Measurements from ENCODE around the gene WNT2B. TPM values are rescaled to one million over a fixed set of nuclear protein-coding genes. Genes with fewer than 3 reads are reported as not detected.

The WNT2B gene
- total RNA-seq, 2 donors from 2014 or later, result 0.51 to 0.57 TPM

- Mint-ChIP-seq H3K9me3 (no peaks in the 10 kb centered on the region), H3K36me3 (ENCODE audit: low read depth) (peaks cover 4% of the 10 kb centered on the region), H3K27me3 (ENCODE audit: insufficient read depth) (no peaks in the 10 kb centered on the region), H3K4me3 (no peak overlapping the region), H3K27ac (no peak overlapping the region), H3K4me1 (no peaks in the 10 kb centered on the region)
- no peaks in the 10 kb centered on the region for H3K4me1 ChIP-seq (ENCODE audit: control insufficient read depth, insufficient read depth, low read length)
- no peak overlapping the region for H3K4me3 ChIP-seq (ENCODE audit: low read length)
- peaks cover 23% of the 10 kb centered on the region for H3K36me3 ChIP-seq (ENCODE audit: control insufficient read depth, insufficient read depth, low read length)
- H3K27ac ChIP-seq (ENCODE audit: low read depth, low read length), result no peak overlapping the region
- no peak overlapping the region for H3K9ac ChIP-seq (ENCODE audit: extremely low read depth, low read length, poor library complexity, severe bottlenecking)
- 91% methylated on average over 1 of the region's 1 CpG; no CpG with 5 or more reads in 1 of the 2 experiments for WGBS, 2 experiments (ENCODE audit: insufficient coverage in 1 of 2, insufficient read length in 1 of 2)
- TF ChIP-seq CTCF (conservative IDR thresholded peaks at IDR 0.05), result no peak
- no peaks in the 10 kb centered on the region for H3K9me3 ChIP-seq (ENCODE audit: control insufficient read depth, low read length)
- H3K27me3 ChIP-seq (ENCODE audit: control insufficient read depth, insufficient read depth, low read length, poor library complexity, severe bottlenecking), result no peaks in the 10 kb centered on the region
- DNase-seq, result no peak
Observed at GRCh38 chr1:112541299-112541698, 32.5 kb downstream of the WNT2B start.

GRCh38 chr1:112542206-112542973, 33.6 kb downstream of the WNT2B start:
- Mint-ChIP-seq H3K9me3 (no peaks in the 10 kb centered on the region), H3K27ac (no peak overlapping the region), H3K4me3 (no peak overlapping the region), H3K36me3 (ENCODE audit: low read depth) (peaks cover 4% of the 10 kb centered on the region), H3K27me3 (ENCODE audit: insufficient read depth) (no peaks in the 10 kb centered on the region), H3K4me1 (no peaks in the 10 kb centered on the region)
- H3K9me3 ChIP-seq (ENCODE audit: control insufficient read depth, low read length), result no peaks in the 10 kb centered on the region
- H3K4me1 ChIP-seq (ENCODE audit: control insufficient read depth, insufficient read depth, low read length), result no peaks in the 10 kb centered on the region
- no peak for TF ChIP-seq CTCF (conservative IDR thresholded peaks at IDR 0.05)
- WGBS, 2 experiments (ENCODE audit: insufficient coverage in 1 of 2, insufficient read length in 1 of 2), result 92 to 95% methylated on average over 7 to 9 of the region's 9 CpGs
- no peak overlapping the region for H3K9ac ChIP-seq (ENCODE audit: extremely low read depth, low read length, poor library complexity, severe bottlenecking)
- DNase-seq, result no peak
- peaks cover 23% of the 10 kb centered on the region for H3K36me3 ChIP-seq (ENCODE audit: control insufficient read depth, insufficient read depth, low read length)
- no peak overlapping the region for H3K4me3 ChIP-seq (ENCODE audit: low read length)
- no peaks in the 10 kb centered on the region for H3K27me3 ChIP-seq (ENCODE audit: control insufficient read depth, insufficient read depth, low read length, poor library complexity, severe bottlenecking)
- H3K27ac ChIP-seq (ENCODE audit: low read depth, low read length), result no peak overlapping the region

GRCh38 chr1:112544011-112544688, 35.4 kb downstream of the WNT2B start:
- Histone ChIP-seq H3K27ac (ENCODE audit: low read depth, low read length) (no peak overlapping the region), H3K9ac (ENCODE audit: extremely low read depth, low read length, poor library complexity, severe bottlenecking) (no peak overlapping the region), H3K36me3 (ENCODE audit: control insufficient read depth, insufficient read depth, low read length) (peaks cover 24% of the 10 kb centered on the region), H3K4me3 (ENCODE audit: low read length) (no peak overlapping the region), H3K4me1 (ENCODE audit: control insufficient read depth, insufficient read depth, low read length) (no peaks in the 10 kb centered on the region), H3K27me3 (ENCODE audit: control insufficient read depth, insufficient read depth, low read length, poor library complexity, severe bottlenecking) (no peaks in the 10 kb centered on the region), H3K9me3 (ENCODE audit: control insufficient read depth, low read length) (no peaks in the 10 kb centered on the region)
- no peak for TF ChIP-seq CTCF (conservative IDR thresholded peaks at IDR 0.05)
- H3K27ac Mint-ChIP-seq, result no peak overlapping the region
- no peaks in the 10 kb centered on the region for H3K27me3 Mint-ChIP-seq (ENCODE audit: insufficient read depth)
- H3K4me3 Mint-ChIP-seq, result no peak overlapping the region
- no peaks in the 10 kb centered on the region for H3K4me1 Mint-ChIP-seq
- H3K9me3 Mint-ChIP-seq, result no peaks in the 10 kb centered on the region
- 100% methylated on average over 1 of the region's 1 CpG; no CpG with 5 or more reads in 1 of the 2 experiments for WGBS, 2 experiments (ENCODE audit: insufficient coverage in 1 of 2, insufficient read length in 1 of 2)
- no peak for DNase-seq
- H3K36me3 Mint-ChIP-seq (ENCODE audit: low read depth), result peaks cover 8% of the 10 kb centered on the region
